Neural crest cell (in vitro differentiated cells): ENCODE results near the gene RIPPLY3. TPM values are rescaled to one million over a fixed set of nuclear protein-coding genes. Genes with fewer than 3 reads are reported as not detected.
"Not testable (repeated sequence)": the region's sequence is repeated elsewhere in the genome, so short reads cannot be mapped to it uniquely, and the experiment has no call there.

Source experiments
- DNase-seq: peaks from one replicate; pipeline ENCODE4 v3.0.0; 2021; ENCODE audit warnings: low read depth, mixed read lengths, low spot score
- H3K27ac Mint-ChIP-seq: one replicate; pipeline ENCODE4 v1.8.0; 2021; ENCODE audit warnings: mild to moderate bottlenecking, mixed read lengths; ENCODE audit not compliant: unreplicated experiment
- H3K27me3 Mint-ChIP-seq: 2 replicates; pipeline ENCODE4 v1.8.0; 2021; ENCODE audit warnings: low read depth, mild to moderate bottlenecking, mixed read lengths
- H3K36me3 Mint-ChIP-seq: 2 replicates; pipeline ENCODE4 v1.8.0; 2021; ENCODE audit warnings: low read depth, mild to moderate bottlenecking, mixed read lengths
- H3K4me1 Mint-ChIP-seq: 2 replicates; pipeline ENCODE4 v1.8.0; 2021; ENCODE audit warnings: mixed read lengths
- H3K4me3 Mint-ChIP-seq: one replicate; pipeline ENCODE4 v1.8.0; 2021; ENCODE audit warnings: mild to moderate bottlenecking, mixed read lengths
- H3K9me3 Mint-ChIP-seq: 2 replicates; pipeline ENCODE4 v1.8.0; 2021; ENCODE audit warnings: mixed read lengths
- CTCF ChIP-seq: fragments of 200-600 bp; sonication (generic); conservative IDR thresholded peaks from 2 replicates; pipeline ENCODE4 v1.5.0; 2021; ENCODE audit warnings: antibody characterized with exemption, mild to moderate bottlenecking
- total RNA-seq: library from RNA; stranded (reverse); gene quantifications from 2 replicates; pipeline ENCODE4 v1.2.1, GENCODE V29; 2021

The RIPPLY3 gene
- total RNA-seq, 1 donor from 2014 or later: 3.2 TPM

GRCh38 chr21:37045149-37045548 is 38.6 kb downstream of the RIPPLY3 start:
- Mint-ChIP-seq H3K4me1 (peaks cover 16% of the 10 kb centered on the region), H3K27me3 (peaks cover 2% of the 10 kb centered on the region)
- no peak for DNase-seq

GRCh38 chr21:37045556-37045955 is 39.1 kb downstream of the RIPPLY3 start:
- no peak for TF ChIP-seq CTCF
- Mint-ChIP-seq H3K4me1 (peaks cover 16% of the 10 kb centered on the region), H3K9me3 (peaks cover 7% of the 10 kb centered on the region), H3K27me3 (peaks cover 2% of the 10 kb centered on the region), H3K36me3 (peaks cover 2% of the 10 kb centered on the region), H3K4me3 (no peak overlapping the region), H3K27ac (no peak overlapping the region)
- no peak for DNase-seq

More at GRCh38 chr21:37045149-37045548, 38.6 kb downstream of the RIPPLY3 start:
- H3K4me3 Mint-ChIP-seq: no peak overlapping the region
- no peak overlapping the region for H3K27ac Mint-ChIP-seq
- no peak for TF ChIP-seq CTCF
- peaks cover 7% of the 10 kb centered on the region for H3K9me3 Mint-ChIP-seq
- peaks cover 2% of the 10 kb centered on the region for H3K36me3 Mint-ChIP-seq

GRCh38 chr21:37047079-37047478 is 40.6 kb downstream of the RIPPLY3 start:
- Mint-ChIP-seq H3K9me3 (peaks cover 9% of the 10 kb centered on the region), H3K4me3 (no peak overlapping the region), H3K27ac (no peak overlapping the region), H3K4me1 (peaks cover 19% of the 10 kb centered on the region), H3K27me3 (peaks cover 2% of the 10 kb centered on the region), H3K36me3 (peaks cover 2% of the 10 kb centered on the region)
- DNase-seq: no peak
- TF ChIP-seq CTCF: no peak

DNA sequence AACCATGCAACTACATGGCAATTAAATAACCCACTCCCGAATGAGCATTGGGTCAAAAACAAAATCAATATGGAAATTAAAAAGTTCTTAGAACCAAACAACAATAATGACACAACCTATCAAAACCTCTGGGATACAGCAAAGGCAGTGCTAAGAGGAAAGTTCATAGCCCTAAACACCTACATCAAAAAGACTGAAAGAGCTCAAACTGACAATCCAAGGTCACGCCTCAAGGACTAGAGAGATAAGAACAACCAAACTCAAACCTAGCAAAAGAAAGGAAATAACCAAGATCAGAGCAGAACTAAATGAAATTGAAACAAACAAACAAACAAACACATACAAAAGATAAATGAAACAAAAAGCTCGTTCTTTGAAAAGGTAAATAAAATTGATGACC is 43.2 kb downstream of the RIPPLY3 start:
- peaks cover 15% of the 10 kb centered on the region for H3K4me1 Mint-ChIP-seq
- not testable (repeated sequence) for DNase-seq, H3K9me3 Mint-ChIP-seq, H3K27me3 Mint-ChIP-seq, H3K4me3 Mint-ChIP-seq, H3K27ac Mint-ChIP-seq, H3K36me3 Mint-ChIP-seq

- Mint-ChIP-seq H3K27ac (no peak overlapping the region), H3K4me1 (peaks cover 32% of the 10 kb centered on the region), H3K9me3 (peaks cover 6% of the 10 kb centered on the region), H3K4me3 (no peak overlapping the region), H3K27me3 (no peaks in the 10 kb centered on the region), H3K36me3 (no peaks in the 10 kb centered on the region)
- DNase-seq: no peak
- TF ChIP-seq CTCF: no peak
Measured at GRCh38 chr21:37055271-37055855, 48.9 kb downstream of the RIPPLY3 start.

- H3K4me1 Mint-ChIP-seq: peaks cover 48% of the 10 kb centered on the region
- H3K4me3 Mint-ChIP-seq: no peak overlapping the region
- peaks cover 4% of the 10 kb centered on the region for H3K9me3 Mint-ChIP-seq
- no peaks in the 10 kb centered on the region for H3K27me3 Mint-ChIP-seq
- no peak for DNase-seq
- no peaks in the 10 kb centered on the region for H3K36me3 Mint-ChIP-seq
- H3K27ac Mint-ChIP-seq: no peak overlapping the region
- TF ChIP-seq CTCF: no peak
Measured at GRCh38 chr21:37057614-37058013, 51.1 kb downstream of the RIPPLY3 start.
